ENCODE results near the gene SRCIN1. TPM values are rescaled to one million over a fixed set of nuclear protein-coding genes. Genes with fewer than 3 reads are reported as not detected.

SRCIN1 gene
- total RNA-seq, 1 donor: not detected

GRCh38 chr17:38559051-38559879, 46.5 kb downstream of the SRCIN1 start:
- Histone ChIP-seq H3K4me3 (ENCODE audit: low read length) (peak overlapping the region; percentile 43), H3K27me3 (ENCODE audit: insufficient read depth, low read length) (peaks cover 41% of the 10 kb centered on the region), H3K9me3 (ENCODE audit: low read depth, low read length) (no peaks in the 10 kb centered on the region), H3K4me1 (ENCODE audit: insufficient read depth, low read length) (peaks cover 52% of the 10 kb centered on the region)

DNA sequence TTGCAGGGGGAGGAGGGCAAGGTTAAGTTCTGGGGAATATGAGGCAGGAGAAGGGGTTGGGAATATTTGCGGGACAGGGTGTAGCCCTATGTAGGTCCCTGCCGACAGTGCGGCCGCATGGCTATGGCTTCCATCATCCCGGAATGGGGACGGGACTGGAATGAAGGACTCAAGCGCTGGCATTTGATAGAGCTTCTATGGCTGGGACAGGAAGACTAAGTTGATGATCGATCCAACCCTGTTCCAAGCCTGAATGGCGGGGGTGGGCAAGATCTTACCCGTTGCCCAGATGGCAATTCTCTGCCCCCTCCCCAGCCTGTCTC, 47.1 kb downstream of the SRCIN1 start:
- peaks cover 48% of the 10 kb centered on the region for H3K4me1 ChIP-seq (ENCODE audit: insufficient read depth, low read length)
- peak overlapping the region; percentile 43 for H3K4me3 ChIP-seq (ENCODE audit: low read length)
- peaks cover 35% of the 10 kb centered on the region for H3K27me3 ChIP-seq (ENCODE audit: insufficient read depth, low read length)
- H3K9me3 ChIP-seq (ENCODE audit: low read depth, low read length): no peaks in the 10 kb centered on the region

DNA sequence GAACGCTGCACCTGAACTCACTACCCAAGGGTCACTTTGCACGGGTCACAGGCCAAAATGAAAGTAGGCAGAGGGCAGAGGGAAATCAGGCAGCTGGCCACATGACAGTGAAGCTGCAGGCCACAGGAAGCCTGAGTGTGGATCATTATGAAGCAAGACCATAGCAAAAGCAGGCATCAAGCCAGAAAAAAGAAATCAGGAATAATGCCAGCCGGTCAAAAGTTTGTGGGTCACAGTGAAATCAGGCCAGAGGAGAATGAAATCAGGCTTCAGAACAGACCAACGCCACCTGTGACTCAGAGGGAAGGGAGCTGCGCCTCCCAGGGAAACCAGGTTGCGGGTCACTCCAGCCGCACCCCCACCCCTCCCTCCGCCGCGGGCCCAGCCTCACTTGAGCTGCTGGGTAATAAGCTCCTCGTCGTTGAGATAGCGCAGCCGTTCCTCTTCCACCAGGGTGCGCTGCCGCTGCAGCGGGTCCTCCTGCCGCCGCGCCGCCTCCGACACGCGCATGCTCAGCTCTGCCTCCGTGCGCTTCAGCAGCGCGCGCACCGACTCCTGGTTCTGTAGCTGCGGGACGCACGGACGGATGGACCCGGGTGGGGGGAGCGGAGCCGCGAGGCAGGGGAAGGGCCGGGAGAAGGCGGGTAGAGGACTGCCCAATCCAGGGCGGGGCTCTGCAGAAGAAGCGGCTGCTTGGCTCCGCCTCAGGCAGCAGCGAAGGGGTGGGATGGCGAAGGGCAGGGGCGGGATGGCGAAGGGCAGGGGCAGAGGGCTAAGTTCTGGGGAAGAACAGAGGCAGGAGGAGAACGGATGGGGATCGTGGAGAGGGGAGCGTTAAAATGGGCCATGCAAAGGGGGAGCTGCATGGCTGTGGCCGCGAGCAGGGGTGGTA, 47.7 kb downstream of the SRCIN1 start:
- H3K4me1 ChIP-seq (ENCODE audit: insufficient read depth, low read length): peaks cover 42% of the 10 kb centered on the region
- no peaks in the 10 kb centered on the region for H3K9me3 ChIP-seq (ENCODE audit: low read depth, low read length)
- H3K4me3 ChIP-seq (ENCODE audit: low read length): peak overlapping the region; percentile 43
- H3K27me3 ChIP-seq (ENCODE audit: insufficient read depth, low read length): peaks cover 29% of the 10 kb centered on the region

GRCh38 chr17:38557396-38557795, 48.4 kb downstream of the SRCIN1 start:
- H3K27me3 ChIP-seq (ENCODE audit: insufficient read depth, low read length): peaks cover 24% of the 10 kb centered on the region
- H3K9me3 ChIP-seq (ENCODE audit: low read depth, low read length): no peaks in the 10 kb centered on the region
- H3K4me3 ChIP-seq (ENCODE audit: low read length): no peak overlapping the region
- peaks cover 42% of the 10 kb centered on the region for H3K4me1 ChIP-seq (ENCODE audit: insufficient read depth, low read length)

DNA sequence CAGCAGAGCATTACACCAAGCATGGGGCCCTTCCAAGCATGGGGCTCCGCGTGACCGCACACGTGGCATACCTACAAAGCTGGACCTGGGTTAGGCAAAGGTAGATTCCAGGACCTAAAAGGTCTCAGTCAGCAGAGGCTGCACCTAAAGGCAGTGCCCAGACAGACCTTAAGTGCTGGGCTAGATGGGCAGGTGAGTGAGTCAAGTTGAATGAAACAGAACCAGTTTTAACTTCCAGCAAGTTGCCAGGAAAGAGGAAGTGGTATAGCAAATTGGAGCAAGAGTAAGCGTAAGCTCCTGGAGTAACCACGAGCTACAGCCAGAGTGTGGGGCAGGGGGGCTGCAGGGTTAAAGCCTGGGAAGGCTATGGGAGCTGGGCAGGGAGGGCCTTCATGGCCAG, 49.5 kb downstream of the SRCIN1 start:
- Histone ChIP-seq H3K27me3 (ENCODE audit: insufficient read depth, low read length) (peaks cover 17% of the 10 kb centered on the region), H3K4me3 (ENCODE audit: low read length) (no peak overlapping the region), H3K4me1 (ENCODE audit: insufficient read depth, low read length) (peaks cover 38% of the 10 kb centered on the region), H3K9me3 (ENCODE audit: low read depth, low read length) (no peaks in the 10 kb centered on the region)

DNA sequence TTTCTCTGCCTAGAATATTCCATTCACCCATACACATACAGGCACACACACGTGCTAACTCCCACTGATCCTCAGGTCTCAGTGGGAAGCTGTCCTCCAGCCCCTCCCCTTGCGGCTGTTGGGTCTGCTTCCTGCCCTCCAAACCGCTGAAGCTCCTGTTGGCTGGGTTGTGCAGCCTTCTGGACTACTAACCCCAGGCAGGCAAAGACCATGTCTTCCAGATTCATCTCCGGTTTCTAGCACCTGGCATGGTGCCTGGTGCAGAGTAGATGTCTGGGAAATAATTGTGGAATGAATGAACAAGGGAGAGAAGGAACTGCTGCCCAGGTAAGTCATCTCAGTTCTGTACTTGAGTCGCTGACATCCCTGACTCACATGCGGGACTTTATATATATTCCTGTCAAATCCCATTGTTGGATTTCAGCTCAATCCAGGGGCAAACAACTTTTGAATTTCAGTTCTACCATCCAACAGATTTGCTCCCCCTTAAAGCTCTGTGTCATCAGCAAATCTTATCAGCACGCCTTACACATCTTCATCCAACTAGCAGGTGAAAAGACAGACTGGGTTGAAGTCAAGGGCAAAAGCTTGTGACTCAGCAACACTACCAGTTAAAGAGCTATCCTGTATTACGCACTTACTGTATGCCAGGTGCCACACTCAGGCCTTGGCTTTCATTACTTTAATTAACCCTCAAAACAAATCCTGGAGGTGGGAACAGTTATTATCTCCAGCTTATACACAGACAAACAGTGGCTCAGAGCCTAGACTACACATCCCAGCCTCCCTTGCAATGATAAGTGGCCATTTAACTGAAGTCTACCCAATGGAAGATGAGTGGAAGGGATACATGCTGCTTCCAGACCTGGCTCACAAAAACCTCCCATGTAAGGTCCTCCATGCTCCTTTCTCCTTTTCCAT, 51.1 kb downstream of the SRCIN1 start:
- H3K4me3 ChIP-seq (ENCODE audit: low read length): no peak overlapping the region
- peaks cover 30% of the 10 kb centered on the region for H3K4me1 ChIP-seq (ENCODE audit: insufficient read depth, low read length)

DNA sequence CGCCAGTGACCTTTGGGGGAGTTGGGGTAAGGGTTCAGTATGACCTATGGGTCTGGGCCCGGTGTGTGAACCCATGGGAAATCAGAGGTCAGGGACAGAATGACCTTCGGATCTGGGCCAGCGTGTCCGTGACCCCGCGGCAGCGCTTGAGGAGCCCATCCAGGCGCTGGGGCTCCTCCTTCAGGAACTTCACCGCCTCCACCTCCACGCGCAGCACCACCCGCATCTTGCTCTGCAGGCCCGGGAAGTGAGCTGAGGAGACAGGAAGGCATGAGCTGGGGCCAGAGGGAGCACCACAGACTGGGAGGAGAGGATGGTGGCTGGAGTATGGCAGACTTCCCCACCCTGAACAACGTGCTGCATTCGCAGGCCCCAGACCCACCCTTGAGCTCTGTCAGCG, 53.4 kb downstream of the SRCIN1 start:
- Histone ChIP-seq H3K4me3 (ENCODE audit: low read length) (no peak overlapping the region), H3K27me3 (ENCODE audit: insufficient read depth, low read length) (no peaks in the 10 kb centered on the region), H3K4me1 (ENCODE audit: insufficient read depth, low read length) (peaks cover 8% of the 10 kb centered on the region), H3K9me3 (ENCODE audit: low read depth, low read length) (no peaks in the 10 kb centered on the region)

More for the DNA sequence above, 51.1 kb downstream of the SRCIN1 start:
- Histone ChIP-seq H3K27me3 (ENCODE audit: insufficient read depth, low read length) (peaks cover 1% of the 10 kb centered on the region), H3K9me3 (ENCODE audit: low read depth, low read length) (no peaks in the 10 kb centered on the region)

- no peaks in the 10 kb centered on the region for H3K9me3 ChIP-seq (ENCODE audit: low read depth, low read length)
- H3K27me3 ChIP-seq (ENCODE audit: insufficient read depth, low read length): no peaks in the 10 kb centered on the region
- H3K4me1 ChIP-seq (ENCODE audit: insufficient read depth, low read length): peaks cover under 1% of the 10 kb centered on the region
- H3K4me3 ChIP-seq (ENCODE audit: low read length): no peak overlapping the region
Observed at GRCh38 chr17:38551121-38551520, 54.6 kb downstream of the SRCIN1 start.

DNA sequence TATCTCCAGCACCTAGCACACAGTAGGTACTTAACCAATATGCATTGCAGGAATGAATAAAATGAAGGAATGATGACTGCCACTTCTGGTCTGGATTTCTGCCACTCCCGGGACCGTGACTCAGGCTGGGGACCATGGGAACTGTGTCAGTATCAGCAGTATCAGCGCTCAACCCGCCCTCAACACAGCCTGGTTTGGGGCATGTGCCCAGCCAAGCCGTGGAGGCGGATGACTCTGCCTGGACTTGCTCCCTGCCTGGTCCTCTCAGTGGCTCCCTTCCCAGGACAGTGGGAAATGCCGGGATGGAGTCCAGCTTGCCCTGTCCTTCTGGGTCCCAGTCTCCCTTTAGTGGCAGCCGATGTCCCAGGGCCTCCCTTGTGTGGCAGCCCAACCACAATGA, 55.1 kb downstream of the SRCIN1 start:
- no peaks in the 10 kb centered on the region for H3K4me1 ChIP-seq (ENCODE audit: insufficient read depth, low read length)
- H3K27me3 ChIP-seq (ENCODE audit: insufficient read depth, low read length): no peaks in the 10 kb centered on the region
- H3K9me3 ChIP-seq (ENCODE audit: low read depth, low read length): no peaks in the 10 kb centered on the region
- H3K4me3 ChIP-seq (ENCODE audit: low read length): no peak overlapping the region

DNA sequence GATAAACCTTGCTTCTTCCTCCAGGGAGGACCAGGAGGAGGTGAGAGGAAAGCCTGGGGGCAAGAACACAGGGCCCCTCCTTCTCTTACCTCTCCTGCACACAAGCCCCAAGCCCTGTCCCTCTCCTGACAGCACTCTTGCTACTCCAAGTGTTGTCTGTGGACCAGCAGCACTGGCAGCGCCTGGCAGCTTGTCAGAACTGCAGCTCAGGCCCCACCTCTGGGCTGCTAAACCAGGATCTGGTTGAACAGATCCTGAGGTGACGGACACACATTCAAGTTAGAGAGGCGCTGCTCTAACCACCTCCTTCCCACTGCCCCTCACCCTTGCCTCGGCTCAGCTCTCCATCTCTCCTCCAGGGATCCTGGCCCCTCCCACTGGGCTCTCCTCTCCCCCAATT, 56.5 kb downstream of the SRCIN1 start:
- H3K4me3 ChIP-seq (ENCODE audit: low read length): no peak overlapping the region
- no peaks in the 10 kb centered on the region for H3K4me1 ChIP-seq (ENCODE audit: insufficient read depth, low read length)
- no peaks in the 10 kb centered on the region for H3K9me3 ChIP-seq (ENCODE audit: low read depth, low read length)
- no peaks in the 10 kb centered on the region for H3K27me3 ChIP-seq (ENCODE audit: insufficient read depth, low read length)

DNA sequence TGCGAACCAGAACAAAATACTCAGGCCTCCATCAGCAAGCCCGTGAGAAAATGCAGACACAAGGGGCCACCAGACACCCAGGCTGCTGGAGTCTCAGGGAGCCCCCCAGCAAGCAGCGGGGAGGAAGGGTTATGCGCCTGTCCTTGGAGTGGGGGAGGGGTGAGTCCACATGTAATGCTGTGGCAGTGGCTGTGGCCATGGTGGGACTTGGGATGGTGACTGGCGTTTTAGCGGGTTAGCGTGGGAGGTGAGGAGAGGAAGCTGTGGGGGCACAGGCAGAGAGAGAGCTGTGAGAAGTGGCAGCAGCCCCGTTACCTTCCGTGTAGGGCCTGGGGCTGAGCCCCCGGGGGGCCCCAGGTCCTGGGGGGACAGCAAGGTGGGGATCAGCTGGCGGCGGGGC, 58.3 kb downstream of the SRCIN1 start:
- Histone ChIP-seq H3K4me1 (ENCODE audit: insufficient read depth, low read length) (no peaks in the 10 kb centered on the region), H3K9me3 (ENCODE audit: low read depth, low read length) (no peaks in the 10 kb centered on the region)

DNA sequence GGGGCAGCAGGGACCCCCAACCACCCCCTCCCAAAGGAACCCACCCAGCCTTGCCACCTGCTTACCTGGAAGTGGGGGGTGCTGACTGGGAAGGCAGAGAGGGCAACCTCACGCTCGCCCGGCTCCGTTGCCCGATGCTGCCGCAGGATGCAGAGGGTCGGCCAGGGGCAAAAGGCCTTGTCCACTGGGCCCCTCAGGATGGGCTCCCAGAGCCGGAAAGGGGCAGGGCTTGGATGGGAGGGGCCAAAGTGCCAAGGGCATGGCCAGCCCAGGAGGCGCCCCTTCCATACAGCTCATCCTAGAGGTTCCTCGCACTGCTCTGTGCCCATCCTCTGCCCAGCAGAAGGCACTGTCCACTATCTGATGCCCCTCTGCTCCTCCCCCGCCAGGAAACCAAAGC, 59.4 kb downstream of the SRCIN1 start:
- Histone ChIP-seq H3K27me3 (ENCODE audit: insufficient read depth, low read length) (no peaks in the 10 kb centered on the region), H3K4me1 (ENCODE audit: insufficient read depth, low read length) (no peaks in the 10 kb centered on the region), H3K4me3 (ENCODE audit: low read length) (no peak overlapping the region), H3K9me3 (ENCODE audit: low read depth, low read length) (no peaks in the 10 kb centered on the region)

More for the DNA sequence above, 58.3 kb downstream of the SRCIN1 start:
- Histone ChIP-seq H3K4me3 (ENCODE audit: low read length) (no peak overlapping the region), H3K27me3 (ENCODE audit: insufficient read depth, low read length) (no peaks in the 10 kb centered on the region)

GRCh38 chr17:38545531-38546225, 60.1 kb downstream of the SRCIN1 start:
- Histone ChIP-seq H3K4me3 (ENCODE audit: low read length) (no peak overlapping the region), H3K4me1 (ENCODE audit: insufficient read depth, low read length) (no peaks in the 10 kb centered on the region), H3K27me3 (ENCODE audit: insufficient read depth, low read length) (no peaks in the 10 kb centered on the region), H3K9me3 (ENCODE audit: low read depth, low read length) (no peaks in the 10 kb centered on the region)

GRCh38 chr17:38544839-38545209, 60.9 kb downstream of the SRCIN1 start:
- H3K27me3 ChIP-seq (ENCODE audit: insufficient read depth, low read length): no peaks in the 10 kb centered on the region
- H3K4me3 ChIP-seq (ENCODE audit: low read length): no peak overlapping the region
- no peaks in the 10 kb centered on the region for H3K4me1 ChIP-seq (ENCODE audit: insufficient read depth, low read length)
- H3K9me3 ChIP-seq (ENCODE audit: low read depth, low read length): no peaks in the 10 kb centered on the region
